ENCODE measurements around the gene SETD4.

SETD4 gene

GRCh38 chr21:36104317-36105300 lies 44.3 kb upstream of the SETD4 start:
- TF ChIP-seq TEAD4 (IDR thresholded peaks at IDR 0.05): no peak
- TF ChIP-seq, protein P1, sequence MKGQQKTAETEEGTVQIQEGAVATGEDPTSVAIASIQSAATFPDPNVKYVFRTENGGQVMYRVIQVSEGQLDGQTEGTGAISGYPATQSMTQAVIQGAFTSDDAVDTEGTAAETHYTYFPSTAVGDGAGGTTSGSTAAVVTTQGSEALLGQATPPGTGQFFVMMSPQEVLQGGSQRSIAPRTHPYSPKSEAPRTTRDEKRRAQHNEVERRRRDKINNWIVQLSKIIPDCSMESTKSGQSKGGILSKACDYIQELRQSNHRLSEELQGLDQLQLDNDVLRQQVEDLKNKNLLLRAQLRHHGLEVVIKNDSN (IDR thresholded peaks at IDR 0.05): no peak
- no peak for TF ChIP-seq TAF1 (IDR thresholded peaks at IDR 0.05; ENCODE audit: low read depth)
- no peak for TF ChIP-seq EGR1 (IDR thresholded peaks at IDR 0.05)
- TF ChIP-seq FOXM1 (IDR thresholded peaks at IDR 0.05; ENCODE audit: borderline replicate concordance, low read depth): no peak
- no peak for TF ChIP-seq RAD21 (IDR thresholded peaks at IDR 0.05; ENCODE audit: low read depth)
- no peak for TF ChIP-seq NFIC (IDR thresholded peaks at IDR 0.05)
- no peak for TF ChIP-seq ZBTB7A (IDR thresholded peaks at IDR 0.05; ENCODE audit: low read depth)
- TF ChIP-seq EP300 (IDR thresholded peaks at IDR 0.05; ENCODE audit: borderline replicate concordance): no peak
- TF ChIP-seq CEBPB (IDR thresholded peaks at IDR 0.05): no peak
- TF ChIP-seq, protein P2, sequence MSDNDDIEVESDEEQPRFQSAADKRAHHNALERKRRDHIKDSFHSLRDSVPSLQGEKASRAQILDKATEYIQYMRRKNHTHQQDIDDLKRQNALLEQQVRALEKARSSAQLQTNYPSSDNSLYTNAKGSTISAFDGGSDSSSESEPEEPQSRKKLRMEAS (IDR thresholded peaks at IDR 0.05): no peak
- no peak for TF ChIP-seq YY1 (IDR thresholded peaks at IDR 0.05; ENCODE audit: low read depth)
- no peak for TF ChIP-seq TCF12 (IDR thresholded peaks at IDR 0.05; ENCODE audit: low read depth)
- TF ChIP-seq CREB1 (IDR thresholded peaks at IDR 0.05; ENCODE audit: low read depth): no peak
- TF ChIP-seq REST (IDR thresholded peaks at IDR 0.05; ENCODE audit: low read depth): no peak

DNA sequence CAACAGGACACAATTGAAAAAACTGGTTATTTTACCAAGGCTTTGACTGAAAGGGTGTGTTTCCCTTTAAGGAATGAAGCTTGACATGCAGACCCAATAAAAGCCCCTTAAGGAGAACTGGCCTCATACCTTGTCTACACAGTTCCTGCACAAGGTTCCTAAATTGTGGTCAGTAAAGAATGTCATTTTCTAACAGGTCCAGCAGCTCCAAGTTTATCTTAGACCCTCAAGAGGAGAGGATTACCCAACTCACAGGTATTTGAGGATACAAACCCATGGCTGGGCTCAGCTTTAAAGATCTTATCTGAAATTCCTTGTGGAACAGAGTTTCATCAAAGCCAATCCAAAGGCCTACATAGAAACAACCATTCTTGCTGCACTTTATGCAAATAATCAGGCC lies 43.1 kb upstream of the SETD4 start:
- TF ChIP-seq, protein P2 (IDR thresholded peaks at IDR 0.05): no peak
- TF ChIP-seq NFIC (IDR thresholded peaks at IDR 0.05) (no peak), TEAD4 (IDR thresholded peaks at IDR 0.05) (no peak), TAF1 (IDR thresholded peaks at IDR 0.05; ENCODE audit: low read depth) (no peak), YY1 (IDR thresholded peaks at IDR 0.05; ENCODE audit: low read depth) (no peak), RAD21 (IDR thresholded peaks at IDR 0.05; ENCODE audit: low read depth) (no peak), ZBTB7A (IDR thresholded peaks at IDR 0.05; ENCODE audit: low read depth) (no peak), CREB1 (IDR thresholded peaks at IDR 0.05; ENCODE audit: low read depth) (no peak), REST (IDR thresholded peaks at IDR 0.05; ENCODE audit: low read depth) (no peak), CEBPB (IDR thresholded peaks at IDR 0.05) (no peak)

DNA sequence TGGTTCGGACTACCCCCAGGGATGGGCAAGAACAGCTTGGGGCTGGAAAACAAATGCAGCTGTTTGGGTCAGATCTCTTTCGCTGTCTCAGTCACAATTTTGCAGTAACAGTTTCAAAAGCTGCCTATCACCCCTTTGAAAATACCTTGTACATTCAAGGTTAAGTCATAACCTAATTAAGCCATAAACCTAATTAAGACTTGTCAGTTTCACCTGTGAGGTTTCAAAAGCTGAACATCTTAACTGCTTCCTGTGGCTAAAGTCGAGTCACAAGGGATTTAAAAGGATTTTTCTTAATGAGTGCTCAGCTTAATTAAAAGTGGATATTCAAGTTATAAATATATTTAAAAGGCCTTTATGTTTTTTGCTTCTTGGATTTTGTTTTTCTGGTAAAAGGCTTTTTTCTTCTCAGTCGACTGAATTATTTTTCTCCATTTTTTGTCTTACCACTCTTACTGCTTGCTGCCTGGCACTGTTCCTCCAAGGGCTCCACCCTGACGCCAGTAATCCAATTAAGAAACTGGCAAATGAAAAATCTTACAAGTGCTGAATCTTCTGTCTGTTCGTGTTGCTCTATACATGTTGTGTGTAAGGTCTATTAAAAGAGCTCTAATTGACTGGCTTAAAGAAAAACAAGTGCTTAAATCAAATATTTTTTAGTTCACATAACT lies 40.8 kb upstream of the SETD4 start:
- TF ChIP-seq CREB1 (IDR thresholded peaks at IDR 0.05; ENCODE audit: low read depth) (no peak), EP300 (IDR thresholded peaks at IDR 0.05; ENCODE audit: borderline replicate concordance) (no peak), NFIC (IDR thresholded peaks at IDR 0.05) (no peak), TCF12 (IDR thresholded peaks at IDR 0.05; ENCODE audit: low read depth) (no peak), CEBPB (IDR thresholded peaks at IDR 0.05) (no peak), TEAD4 (IDR thresholded peaks at IDR 0.05) (no peak), RAD21 (IDR thresholded peaks at IDR 0.05; ENCODE audit: low read depth) (no peak), YY1 (IDR thresholded peaks at IDR 0.05; ENCODE audit: low read depth) (no peak), FOXM1 (IDR thresholded peaks at IDR 0.05; ENCODE audit: borderline replicate concordance, low read depth) (no peak), ZBTB7A (IDR thresholded peaks at IDR 0.05; ENCODE audit: low read depth) (no peak), REST (IDR thresholded peaks at IDR 0.05; ENCODE audit: low read depth) (no peak), EGR1 (IDR thresholded peaks at IDR 0.05) (no peak), TAF1 (IDR thresholded peaks at IDR 0.05; ENCODE audit: low read depth) (no peak)
- TF ChIP-seq, protein P1 (IDR thresholded peaks at IDR 0.05): no peak
- TF ChIP-seq, protein P2 (IDR thresholded peaks at IDR 0.05): no peak

All from Ishikawa (cell line).